ENCODE measurements around the gene MACROD2. TPM values are rescaled to one million over a fixed set of nuclear protein-coding genes. Genes with fewer than 3 reads are reported as not detected.

MACROD2 gene
- total RNA-seq, 4 donors from 2014 or later = 10.0 to 24.0 (median 17.0) TPM

GRCh38 chr20:14706555-14706954 is 711.2 kb downstream of the MACROD2 start:
- intact Hi-C loops (cut with DNase I; ENCODE audit: low total_unique reads) = no loop called here
- TF ChIP-seq POLR2A (IDR thresholded peaks at IDR 0.05) = no peak
- no peak for TF ChIP-seq CTCF (IDR thresholded peaks at IDR 0.05)
- no peak overlapping the region for H3K4me3 ChIP-seq (ENCODE audit: low read depth, poor library complexity, severe bottlenecking)
- 81 to 88% methylated on average over 5 of the region's 5 CpGs for WGBS, 2 donors
- no peak for DNase-seq (ENCODE audit: low spot score in 2 of 2)

- intact Hi-C loops (cut with DNase I; ENCODE audit: low total_unique reads) = no loop called here
- TF ChIP-seq CTCF (IDR thresholded peaks at IDR 0.05) (no peak), POLR2A (IDR thresholded peaks at IDR 0.05) (no peak)
- DNase-seq (ENCODE audit: low spot score in 2 of 2) = no peak
- no peak overlapping the region for H3K4me3 ChIP-seq (ENCODE audit: low read depth, poor library complexity, severe bottlenecking)
- 92 to 94% methylated on average over 10 of the region's 10 CpGs for WGBS, 2 donors
Measured at GRCh38 chr20:14707026-14707680, 711.8 kb downstream of the MACROD2 start.

- DNase-seq (ENCODE audit: low spot score in 2 of 2) = no peak
- 49% methylated on average over 2 of the region's 2 CpGs for WGBS, 2 donors
- TF ChIP-seq POLR2A (IDR thresholded peaks at IDR 0.05) = no peak
- no peak for TF ChIP-seq CTCF (IDR thresholded peaks at IDR 0.05)
- H3K4me3 ChIP-seq (ENCODE audit: low read depth, poor library complexity, severe bottlenecking) = no peak overlapping the region
- intact Hi-C loops (cut with DNase I; ENCODE audit: low total_unique reads) = no loop called here
Measured at GRCh38 chr20:14707865-14708596, 712.7 kb downstream of the MACROD2 start.

GRCh38 chr20:14709439-14709838 is 714.1 kb downstream of the MACROD2 start:
- intact Hi-C loops (cut with DNase I; ENCODE audit: low total_unique reads) = no loop called here
- H3K4me3 ChIP-seq (ENCODE audit: low read depth, poor library complexity, severe bottlenecking) = no peak overlapping the region
- TF ChIP-seq CTCF (IDR thresholded peaks at IDR 0.05) = no peak
- no peak for DNase-seq (ENCODE audit: low spot score in 2 of 2)
- WGBS, 2 donors = 65 to 99% methylated on average over 2 of the region's 2 CpGs

GRCh38 chr20:14710951-14711350 is 715.6 kb downstream of the MACROD2 start:
- TF ChIP-seq CTCF (IDR thresholded peaks at IDR 0.05) = no peak
- no peak for TF ChIP-seq POLR2A (IDR thresholded peaks at IDR 0.05)
- intact Hi-C loops (cut with DNase I; ENCODE audit: low total_unique reads) = no loop called here
- DNase-seq (ENCODE audit: low spot score in 2 of 2) = no peak
- WGBS, 2 donors = 64 to 65% methylated on average over 2 of the region's 2 CpGs
- no peak overlapping the region for H3K4me3 ChIP-seq (ENCODE audit: low read depth, poor library complexity, severe bottlenecking)
